Measurements from ENCODE around the gene MRGPRX4. TPM values are rescaled to one million over a fixed set of nuclear protein-coding genes. Genes with fewer than 3 reads are reported as not detected.

Gene MRGPRX4
- total and polyA plus RNA-seq, 12 donors, result not detected

- TF ChIP-seq POLR2A (IDR thresholded peaks at IDR 0.05), result no peak
- TF ChIP-seq CTCF (IDR thresholded peaks at IDR 0.05), result no peak
- H3K36me3 ChIP-seq (replicated peaks in 1 of 2), result no peaks in the 10 kb centered on the region
Observed at GRCh38 chr11:18137186-18137800, 35.3 kb upstream of the MRGPRX4 start.

GRCh38 chr11:18140145-18140544 is 32.5 kb upstream of the MRGPRX4 start:
- no peak overlapping the region for H3K27ac ChIP-seq
- H3K4me1 ChIP-seq (replicated peaks in 1 of 2), result no peaks in the 10 kb centered on the region
- intact Hi-C loops (cut with DNase I), result no loop called here
- no peaks in the 10 kb centered on the region for H3K27me3 ChIP-seq
- TF ChIP-seq POLR2A (IDR thresholded peaks at IDR 0.05) (no peak), CTCF (IDR thresholded peaks at IDR 0.05) (no peak)
- DNase-seq, result no peak
- 92 to 100% (median 95%) methylated on average over 2 of the region's 2 CpGs for WGBS, 4 donors
- H3K36me3 ChIP-seq (replicated peaks in 1 of 2), result no peaks in the 10 kb centered on the region
- no peaks in the 10 kb centered on the region for H3K9me3 ChIP-seq (replicated peaks in 1 of 3)
- no peak overlapping the region for H3K4me3 ChIP-seq

More at GRCh38 chr11:18137186-18137800, 35.3 kb upstream of the MRGPRX4 start:
- H3K27ac ChIP-seq, result no peak overlapping the region
- 92 to 94% (median 93%) methylated on average over 28 to 29 of the region's 29 CpGs for WGBS, 4 donors
- no peak for DNase-seq
- H3K27me3 ChIP-seq, result no peaks in the 10 kb centered on the region
- H3K4me3 ChIP-seq, result no peak overlapping the region
- no peaks in the 10 kb centered on the region for H3K4me1 ChIP-seq (replicated peaks in 1 of 2)
- H3K9me3 ChIP-seq (replicated peaks in 1 of 3), result no peaks in the 10 kb centered on the region
- intact Hi-C loops (cut with DNase I), result no loop called here

- intact Hi-C loops (cut with DNase I), result no loop called here
- H3K36me3 ChIP-seq (replicated peaks in 1 of 2), result no peaks in the 10 kb centered on the region
- H3K4me1 ChIP-seq (replicated peaks in 1 of 2), result no peaks in the 10 kb centered on the region
- WGBS, 4 donors, result 68 to 72% (median 69%) methylated on average over 5 of the region's 5 CpGs
- no peak for DNase-seq
- H3K4me3 ChIP-seq, result no peak overlapping the region
- H3K9me3 ChIP-seq (replicated peaks in 1 of 3), result no peaks in the 10 kb centered on the region
- H3K27me3 ChIP-seq, result peaks cover 4% of the 10 kb centered on the region
- no peak overlapping the region for H3K27ac ChIP-seq
- TF ChIP-seq CTCF (IDR thresholded peaks at IDR 0.05), result no peak
- TF ChIP-seq POLR2A (IDR thresholded peaks at IDR 0.05), result no peak
Observed at GRCh38 chr11:18144243-18144642, 28.4 kb upstream of the MRGPRX4 start.

- H3K4me1 ChIP-seq (replicated peaks in 1 of 2), result no peaks in the 10 kb centered on the region
- no peak overlapping the region for H3K27ac ChIP-seq
- H3K36me3 ChIP-seq (replicated peaks in 1 of 2), result no peaks in the 10 kb centered on the region
- no peak for DNase-seq
- WGBS, 4 donors, result 57 to 73% (median 65%) methylated on average over 2 of the region's 2 CpGs
- peaks cover 4% of the 10 kb centered on the region for H3K27me3 ChIP-seq
- intact Hi-C loops (cut with DNase I), result no loop called here
- TF ChIP-seq CTCF (IDR thresholded peaks at IDR 0.05), result peak in 1 of 6 experiments; percentile 21
- no peak for TF ChIP-seq POLR2A (IDR thresholded peaks at IDR 0.05)
- no peak overlapping the region for H3K4me3 ChIP-seq
- no peaks in the 10 kb centered on the region for H3K9me3 ChIP-seq (replicated peaks in 1 of 3)
Observed at GRCh38 chr11:18145025-18145424, 27.6 kb upstream of the MRGPRX4 start.

Measured in adrenal gland (tissue), 12 donors.